ENCODE measurements around the gene PIGP. TPM values are rescaled to one million over a fixed set of nuclear protein-coding genes. Genes with fewer than 3 reads are reported as not detected.

PIGP gene
- total and polyA plus RNA-seq, 9 of the 15 experiments (the other 6 are each of a cell fraction or from before 2014, with no cell fraction given), result 18.3 to 122 (median 35.6) TPM

DNA sequence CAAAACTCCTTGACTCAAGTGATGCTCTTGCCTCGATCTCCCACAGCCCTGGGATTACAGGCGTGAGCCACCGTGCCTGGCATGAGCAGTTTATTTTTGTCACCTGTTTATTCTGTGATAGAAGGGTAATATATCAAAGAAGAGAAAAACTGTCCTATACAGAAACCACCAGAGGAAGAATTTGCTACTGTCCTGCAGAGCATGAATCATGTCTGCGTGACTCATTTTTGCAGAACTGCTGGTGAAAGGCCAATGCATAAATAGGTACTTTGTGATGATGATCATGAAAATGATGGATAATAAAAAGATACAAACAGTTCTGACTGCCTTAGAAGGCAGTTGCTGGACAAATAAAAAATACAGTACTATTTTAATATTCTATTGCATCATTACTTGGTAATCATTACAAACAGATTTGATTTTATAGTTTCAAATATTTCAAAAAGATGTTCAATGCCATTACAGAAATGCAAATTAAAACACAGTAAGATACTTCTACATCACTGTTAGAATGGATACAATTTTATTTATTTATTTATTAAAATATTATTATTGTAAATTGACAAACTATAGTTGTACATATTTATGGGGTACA lies 39.9 kb downstream of the PIGP start (continued):
- TF ChIP-seq, protein P1, sequence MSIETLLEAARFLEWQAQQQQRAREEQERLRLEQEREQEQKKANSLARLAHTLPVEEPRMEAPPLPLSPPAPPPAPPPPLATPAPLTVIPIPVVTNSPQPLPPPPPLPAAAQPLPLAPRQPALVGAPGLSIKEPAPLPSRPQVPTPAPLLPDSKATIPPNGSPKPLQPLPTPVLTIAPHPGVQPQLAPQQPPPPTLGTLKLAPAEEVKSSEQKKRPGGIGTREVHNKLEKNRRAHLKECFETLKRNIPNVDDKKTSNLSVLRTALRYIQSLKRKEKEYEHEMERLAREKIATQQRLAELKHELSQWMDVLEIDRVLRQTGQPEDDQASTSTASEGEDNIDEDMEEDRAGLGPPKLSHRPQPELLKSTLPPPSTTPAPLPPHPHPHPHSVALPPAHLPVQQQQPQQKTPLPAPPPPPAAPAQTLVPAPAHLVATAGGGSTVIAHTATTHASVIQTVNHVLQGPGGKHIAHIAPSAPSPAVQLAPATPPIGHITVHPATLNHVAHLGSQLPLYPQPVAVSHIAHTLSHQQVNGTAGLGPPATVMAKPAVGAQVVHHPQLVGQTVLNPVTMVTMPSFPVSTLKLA (conservative IDR thresholded peaks at IDR 0.05), result no peak
- TF ChIP-seq SRF (CRISPR knock-in tag; IDR thresholded peaks at IDR 0.05) (no peak), POLR2AphosphoS5 (IDR thresholded peaks at IDR 0.05; ENCODE audit: control insufficient read depth, insufficient read depth, low read depth, low read length) (no peak), CREBBP (IDR thresholded peaks at IDR 0.05; ENCODE audit: low read depth, low read length) (no peak), CHCHD3 (CRISPR knock-in tag; IDR thresholded peaks at IDR 0.05) (no peak), ZNF76 (CRISPR knock-in tag; IDR thresholded peaks at IDR 0.05; ENCODE audit: borderline replicate concordance) (no peak), ZNF263 (CRISPR knock-in tag; IDR thresholded peaks at IDR 0.05; ENCODE audit: borderline replicate concordance) (no peak), NFATC3 (IDR thresholded peaks at IDR 0.05) (no peak), RBFOX2 (IDR thresholded peaks at IDR 0.05; ENCODE audit: low read depth, low read length) (no peak)
- TF ChIP-seq, protein P2, sequence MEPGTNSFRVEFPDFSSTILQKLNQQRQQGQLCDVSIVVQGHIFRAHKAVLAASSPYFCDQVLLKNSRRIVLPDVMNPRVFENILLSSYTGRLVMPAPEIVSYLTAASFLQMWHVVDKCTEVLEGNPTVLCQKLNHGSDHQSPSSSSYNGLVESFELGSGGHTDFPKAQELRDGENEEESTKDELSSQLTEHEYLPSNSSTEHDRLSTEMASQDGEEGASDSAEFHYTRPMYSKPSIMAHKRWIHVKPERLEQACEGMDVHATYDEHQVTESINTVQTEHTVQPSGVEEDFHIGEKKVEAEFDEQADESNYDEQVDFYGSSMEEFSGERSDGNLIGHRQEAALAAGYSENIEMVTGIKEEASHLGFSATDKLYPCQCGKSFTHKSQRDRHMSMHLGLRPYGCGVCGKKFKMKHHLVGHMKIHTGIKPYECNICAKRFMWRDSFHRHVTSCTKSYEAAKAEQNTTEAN (CRISPR knock-in tag; IDR thresholded peaks at IDR 0.05), result no peak
- TF ChIP-seq, protein P3, sequence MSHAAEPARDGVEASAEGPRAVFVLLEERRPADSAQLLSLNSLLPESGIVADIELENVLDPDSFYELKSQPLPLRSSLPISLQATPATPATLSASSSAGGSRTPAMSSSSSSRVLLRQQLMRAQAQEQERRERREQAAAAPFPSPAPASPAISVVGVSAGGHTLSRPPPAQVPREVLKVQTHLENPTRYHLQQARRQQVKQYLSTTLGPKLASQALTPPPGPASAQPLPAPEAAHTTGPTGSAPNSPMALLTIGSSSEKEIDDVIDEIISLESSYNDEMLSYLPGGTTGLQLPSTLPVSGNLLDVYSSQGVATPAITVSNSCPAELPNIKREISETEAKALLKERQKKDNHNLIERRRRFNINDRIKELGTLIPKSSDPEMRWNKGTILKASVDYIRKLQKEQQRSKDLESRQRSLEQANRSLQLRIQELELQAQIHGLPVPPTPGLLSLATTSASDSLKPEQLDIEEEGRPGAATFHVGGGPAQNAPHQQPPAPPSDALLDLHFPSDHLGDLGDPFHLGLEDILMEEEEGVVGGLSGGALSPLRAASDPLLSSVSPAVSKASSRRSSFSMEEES (CRISPR knock-in tag; IDR thresholded peaks at IDR 0.05), result no peak

Measured in K562 (cell line).